Lower leg skin (tissue), 4 donors: Measurements from ENCODE around the gene NPAS3. TPM values are rescaled to one million over a fixed set of nuclear protein-coding genes. Genes with fewer than 3 reads are reported as not detected.

Experiments
- DNase-seq, 2 donors: peaks; one replicate each; pipeline ENCODE4 v3.0.0-alpha.2; 2019; ENCODE audit warnings: low spot score in 2 of 2
- H3K4me3 ChIP-seq: fragments of 200-600 bp; sonication (generic); 2 replicates; pipeline ENCODE4 v1.5.1; 2017; ENCODE audit warnings: mild to moderate bottlenecking, low read depth; ENCODE audit not compliant: poor library complexity, severe bottlenecking
- CTCF ChIP-seq, 3 donors: fragments of 450-650 bp; IDR thresholded peaks; one replicate each; pipeline ENCODE4 v1.5.1; 2016; ENCODE audit warnings: antibody characterized with exemption in 3 of 3, mild to moderate bottlenecking in 3 of 3, moderate library complexity in 2 of 3
- POLR2A ChIP-seq, 2 donors: fragments of 450-650 bp; IDR thresholded peaks; one replicate each; pipeline ENCODE4 v1.6.1; 2016 to 2017; ENCODE audit warnings: antibody characterized with exemption in 2 of 2, mild to moderate bottlenecking in 1 of 2, moderate library complexity in 1 of 2
- WGBS, 2 donors: methylation state at CpG; one replicate each; pipeline ENCODE4 v1.1.5; 2018; 5-methylcytosine and 5-hydroxymethylcytosine counted together
- intact Hi-C: fragments of 100-400 bp; cut with DNase I; formaldehyde crosslinking; loops from one replicate; pipeline ENCODE4 v1.15.0; 2023; ENCODE audit warnings: low total_unique reads
- total RNA-seq, 4 donors: library from RNA; depleted of rRNA; stranded (reverse); fragments of >200 nt; gene quantifications; one replicate each; pipeline ENCODE4 v1.1.0, GENCODE V29; 2016

Gene NPAS3
- total RNA-seq, 4 donors from 2014 or later, result 0.25 to 0.29 TPM; not detected in 2

- intact Hi-C loops, result no loop called here
- no peak overlapping the region for H3K4me3 ChIP-seq
- 45 to 48% methylated on average over 3 of the region's 3 CpGs for WGBS, 2 donors
- DNase-seq, result no peak
- no peak for TF ChIP-seq POLR2A (IDR thresholded peaks at IDR 0.05)
- TF ChIP-seq CTCF (IDR thresholded peaks at IDR 0.05), result no peak
Measured at GRCh38 chr14:33016613-33017012, 77.9 kb downstream of the NPAS3 start.

GRCh38 chr14:33017016-33017415 is 78.3 kb downstream of the NPAS3 start:
- DNase-seq, result no peak
- TF ChIP-seq CTCF (IDR thresholded peaks at IDR 0.05), result no peak
- TF ChIP-seq POLR2A (IDR thresholded peaks at IDR 0.05), result no peak
- intact Hi-C loops, result no loop called here
- 60% methylated on average over 2 of the region's 2 CpGs for WGBS, 2 donors
- H3K4me3 ChIP-seq, result no peak overlapping the region

- intact Hi-C loops, result no loop called here
- no peak for DNase-seq
- no peak overlapping the region for H3K4me3 ChIP-seq
- 73 to 77% methylated on average over 3 of the region's 3 CpGs for WGBS, 2 donors
- no peak for TF ChIP-seq CTCF (IDR thresholded peaks at IDR 0.05)
- no peak for TF ChIP-seq POLR2A (IDR thresholded peaks at IDR 0.05)
Measured at GRCh38 chr14:33019346-33019745, 80.7 kb downstream of the NPAS3 start.

- no peak for TF ChIP-seq POLR2A (IDR thresholded peaks at IDR 0.05)
- TF ChIP-seq CTCF (IDR thresholded peaks at IDR 0.05), result no peak
- DNase-seq, result no peak
- intact Hi-C loops, result no loop called here
- 27 to 36% methylated on average over 5 of the region's 5 CpGs for WGBS, 2 donors
- no peak overlapping the region for H3K4me3 ChIP-seq
Measured at GRCh38 chr14:33026850-33027430, 88.3 kb downstream of the NPAS3 start.

GRCh38 chr14:33029511-33029910 is 90.8 kb downstream of the NPAS3 start:
- intact Hi-C loops, result no loop called here
- no peak overlapping the region for H3K4me3 ChIP-seq
- DNase-seq, result no peak
- TF ChIP-seq POLR2A (IDR thresholded peaks at IDR 0.05) (no peak), CTCF (IDR thresholded peaks at IDR 0.05) (no peak)

- no peak for TF ChIP-seq POLR2A (IDR thresholded peaks at IDR 0.05)
- TF ChIP-seq CTCF (IDR thresholded peaks at IDR 0.05), result no peak
- H3K4me3 ChIP-seq, result no peak overlapping the region
- WGBS, 2 donors, result 67 to 72% methylated on average over 4 of the region's 4 CpGs
- intact Hi-C loops, result no loop called here
- DNase-seq, result no peak
Measured at GRCh38 chr14:33030386-33030785, 91.7 kb downstream of the NPAS3 start.
